Measurements from ENCODE around the gene IQCM.

GRCh38 chr4:149835280-149835679 lies 19.6 kb upstream of the IQCM start:
- TF ChIP-seq CTCF (tag by site-specific recombination; IDR thresholded peaks at IDR 0.05), result no peak
- TF ChIP-seq ZNF837 (tag by site-specific recombination; IDR thresholded peaks at IDR 0.05), result no peak
- no peak for TF ChIP-seq ZFP3 (tag by site-specific recombination; IDR thresholded peaks at IDR 0.05; ENCODE audit: low read depth)
- TF ChIP-seq ZNF701 (tag by site-specific recombination; IDR thresholded peaks at IDR 0.05), result no peak
- TF ChIP-seq ZNF274 (IDR thresholded peaks at IDR 0.05; ENCODE audit: low read length), result no peak
- no peak for TF ChIP-seq ZNF274 (tag by site-specific recombination; IDR thresholded peaks at IDR 0.05; ENCODE audit: borderline replicate concordance)
- TF ChIP-seq ZBTB44 (tag by site-specific recombination; IDR thresholded peaks at IDR 0.05), result no peak
- no peak for TF ChIP-seq GLI4 (tag by site-specific recombination; IDR thresholded peaks at IDR 0.05)
- no peak for TF ChIP-seq ZNF513 (tag by site-specific recombination; IDR thresholded peaks at IDR 0.05)
- TF ChIP-seq ZNF776 (tag by site-specific recombination; IDR thresholded peaks at IDR 0.05; ENCODE audit: borderline replicate concordance), result no peak
- no peak for TF ChIP-seq PRDM4 (tag by site-specific recombination; IDR thresholded peaks at IDR 0.05)
- no peak for TF ChIP-seq BCL11B (tag by site-specific recombination; IDR thresholded peaks at IDR 0.05; ENCODE audit: low read depth)
- no peak for TF ChIP-seq ZNF133 (tag by site-specific recombination; IDR thresholded peaks at IDR 0.05)
- no peak for TF ChIP-seq HOXA7 (CRISPR knock-in tag; IDR thresholded peaks at IDR 0.05; ENCODE audit: borderline replicate concordance)
- TF ChIP-seq ZNF558 (tag by site-specific recombination; IDR thresholded peaks at IDR 0.05), result no peak
